Activated CD8-positive, alpha-beta T cell treated with anti-CD3 and anti-CD28 coated beads, Interleukin-2, amount 10 ng/mL, durations not matched to agents 7 days and 5 days (primary cell): ENCODE data around the gene TPRG1L. TPM values are rescaled to one million over a fixed set of nuclear protein-coding genes. Genes with fewer than 3 reads are reported as not detected.
"Not testable (repeated sequence)": the region's sequence is repeated elsewhere in the genome, so short reads cannot be mapped to it uniquely, and the experiment has no call there.

Source experiments
- ATAC-seq: fragments of 150-1000 bp; cut with Tn5 transposase; one replicate; pipeline ENCODE4 v1.10.0; 2021; ENCODE audit warnings: moderate library complexity
- CTCF ChIA-PET: fragments of 350-600 bp; sonication (Branson Sonifier 250); formaldehyde crosslinking; loops from one replicate; lab custom pipeline; 2021; ENCODE audit warnings: antibody characterized with exemption; lab: Charles Lee
- POLR2A ChIA-PET: fragments of 350-600 bp; sonication (Branson Sonifier 250); formaldehyde crosslinking; loops from one replicate; lab custom pipeline; 2021; ENCODE audit warnings: antibody characterized with exemption; lab: Charles Lee
- DNase-seq: peaks from one replicate; pipeline ENCODE4 v3.0.0-alpha.2; 2020
- H3K27ac Mint-ChIP-seq: one replicate; pipeline ENCODE4 v1.8.0; 2021; ENCODE audit warnings: mild to moderate bottlenecking, mixed read lengths
- H3K27me3 Mint-ChIP-seq: one replicate; pipeline ENCODE4 v1.8.0; 2021; ENCODE audit warnings: low read depth, mixed read lengths
- H3K36me3 Mint-ChIP-seq: one replicate; pipeline ENCODE4 v1.8.0; 2021; ENCODE audit warnings: low read depth, mixed read lengths
- H3K4me1 Mint-ChIP-seq: one replicate; pipeline ENCODE4 v1.8.0; 2021; ENCODE audit warnings: low read depth, mixed read lengths
- H3K4me3 Mint-ChIP-seq: one replicate; pipeline ENCODE4 v1.8.0; 2021; ENCODE audit warnings: mild to moderate bottlenecking, mixed read lengths
- H3K9me3 Mint-ChIP-seq: one replicate; pipeline ENCODE4 v1.8.0; 2022; ENCODE audit warnings: mixed read lengths; ENCODE audit not compliant: insufficient read depth
- total RNA-seq, 2 experiments: library from RNA; stranded (reverse); gene quantifications; one replicate each; pipeline ENCODE4 v1.2.3, GENCODE V29; 2021

Gene TPRG1L
- total RNA-seq: 10 to 100 TPM in 1 of 2 experiments, 1 to 10 TPM in 1; 9.9 to 10.0 TPM

- ATAC-seq (peak; percentile 95), DNase-seq (peak; percentile 98)
- H3K27me3 Mint-ChIP-seq: peaks cover 8% of the 10 kb centered on the region
- POLR2A ChIA-PET: interaction anchor here (0.7 kb wide), 1 partner anchor 171 kb away, joined by 3 read pairs; no protein-coding TSS in a partner anchor
- peaks cover 26% of the 10 kb centered on the region for H3K4me1 Mint-ChIP-seq
- H3K36me3 Mint-ChIP-seq: peaks cover 5% of the 10 kb centered on the region
- peak within 1 kb of the TSS; percentile 92 for H3K4me3 Mint-ChIP-seq
- no peaks in the 10 kb centered on the region for H3K9me3 Mint-ChIP-seq
- peak within 1 kb of the TSS; percentile 93 for H3K27ac Mint-ChIP-seq
- CTCF ChIA-PET: interaction anchor here (0.9 to 1.8 kb wide), 2 partner anchors 133 to 172 kb away, joined by 3 to 6 read pairs; no protein-coding TSS in a partner anchor
Measured at GRCh38 chr1:3624200-3625136, at the start of gene TPRG1L. TPRG1L (plus strand) TSS chr1:3625015; CDS start chr1:3625073, 58 bp downstream.

- H3K36me3 Mint-ChIP-seq, ATAC-seq, H3K27ac Mint-ChIP-seq, H3K9me3 Mint-ChIP-seq, CTCF ChIA-PET, H3K27me3 Mint-ChIP-seq, POLR2A ChIA-PET, H3K4me3 Mint-ChIP-seq, H3K4me1 Mint-ChIP-seq, DNase-seq: not testable (repeated sequence)
Measured at GRCh38 chr1:3575515-3575914, 49.3 kb upstream of the TPRG1L start.

- Mint-ChIP-seq H3K4me1 (no peaks in the 10 kb centered on the region), H3K27ac (no peak overlapping the region), H3K27me3 (no peaks in the 10 kb centered on the region), H3K4me3 (no peak overlapping the region), H3K9me3 (no peaks in the 10 kb centered on the region), H3K36me3 (no peaks in the 10 kb centered on the region)
- ChIA-PET CTCF (interaction anchor here (1.2 kb wide), 1 partner anchor 43 kb away, joined by 3 read pairs; no protein-coding TSS in a partner anchor), POLR2A (no interaction called here)
- ATAC-seq: no peak
- DNase-seq: no peak
Measured at GRCh38 chr1:3575993-3576392, 48.8 kb upstream of the TPRG1L start.

- CTCF ChIA-PET: interaction anchor here (1.2 kb wide), 1 partner anchor 42 kb away, joined by 3 read pairs; no protein-coding TSS in a partner anchor
- H3K27me3 Mint-ChIP-seq: no peaks in the 10 kb centered on the region
- DNase-seq (no peak), ATAC-seq (no peak)
- H3K9me3 Mint-ChIP-seq: no peaks in the 10 kb centered on the region
- no peaks in the 10 kb centered on the region for H3K4me1 Mint-ChIP-seq
- no peaks in the 10 kb centered on the region for H3K36me3 Mint-ChIP-seq
- H3K27ac Mint-ChIP-seq: no peak overlapping the region
- POLR2A ChIA-PET: no interaction called here
- no peak overlapping the region for H3K4me3 Mint-ChIP-seq
Measured at GRCh38 chr1:3577300-3577699, 47.5 kb upstream of the TPRG1L start.

DNA sequence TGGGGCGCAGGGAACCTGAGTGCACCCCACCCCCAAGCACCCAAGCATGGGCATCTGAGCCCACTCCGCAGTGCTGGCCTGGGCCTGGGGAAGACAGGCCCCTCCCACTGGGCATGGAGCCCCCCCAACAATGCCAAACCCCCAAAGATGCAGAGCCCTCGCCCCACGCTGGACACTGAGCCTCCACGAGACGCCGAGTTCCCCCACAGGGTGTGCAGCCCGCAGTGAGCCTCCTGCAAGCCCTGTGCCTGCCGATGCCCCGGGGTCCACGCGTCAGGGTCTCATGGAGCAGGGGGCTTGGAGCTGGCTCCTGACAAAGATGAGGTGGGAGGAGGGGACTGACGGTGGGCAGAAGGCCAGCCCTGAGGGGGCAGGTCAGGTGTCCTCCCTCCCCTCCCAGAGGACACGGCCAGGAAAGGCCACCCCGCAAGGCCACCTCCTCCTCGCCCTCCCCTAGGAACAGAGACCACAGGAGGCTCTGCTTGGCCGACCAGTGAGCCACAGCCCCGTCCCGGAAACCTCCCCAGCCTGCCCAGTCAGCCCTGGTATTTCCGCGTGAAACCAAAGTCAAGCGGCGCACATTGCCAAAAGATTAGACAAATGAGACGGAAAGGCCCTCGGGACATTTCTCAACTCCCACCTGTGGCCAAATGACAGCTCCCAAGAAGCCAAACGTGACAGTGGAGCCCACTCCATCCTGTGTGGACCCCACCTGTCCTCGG lies 46.9 kb upstream of the TPRG1L start:
- ChIA-PET POLR2A (interaction anchor here (0.6 kb wide), 1 partner anchor 76 kb away, joined by 3 read pairs; no protein-coding TSS in a partner anchor), CTCF (no interaction called here)
- no peak overlapping the region for H3K27ac Mint-ChIP-seq
- H3K9me3 Mint-ChIP-seq: no peaks in the 10 kb centered on the region
- DNase-seq: no peak
- no peak for ATAC-seq
- H3K36me3 Mint-ChIP-seq: no peaks in the 10 kb centered on the region
- H3K27me3 Mint-ChIP-seq: no peaks in the 10 kb centered on the region
- H3K4me1 Mint-ChIP-seq: no peaks in the 10 kb centered on the region
- H3K4me3 Mint-ChIP-seq: no peak overlapping the region

- ChIA-PET CTCF (no interaction called here), POLR2A (interaction anchor here (0.6 kb wide), 1 partner anchor 75 kb away, joined by 3 read pairs; no protein-coding TSS in a partner anchor)
- Mint-ChIP-seq H3K27ac (no peak overlapping the region), H3K4me3 (no peak overlapping the region), H3K36me3 (no peaks in the 10 kb centered on the region), H3K4me1 (no peaks in the 10 kb centered on the region), H3K27me3 (no peaks in the 10 kb centered on the region), H3K9me3 (no peaks in the 10 kb centered on the region)
- ATAC-seq: no peak
- no peak for DNase-seq
Measured at GRCh38 chr1:3578433-3578805, 46.4 kb upstream of the TPRG1L start.

GRCh38 chr1:3578906-3579305 lies 45.9 kb upstream of the TPRG1L start:
- Mint-ChIP-seq H3K27me3 (no peaks in the 10 kb centered on the region), H3K4me3 (no peak overlapping the region), H3K36me3 (no peaks in the 10 kb centered on the region), H3K9me3 (no peaks in the 10 kb centered on the region), H3K27ac (no peak overlapping the region), H3K4me1 (no peaks in the 10 kb centered on the region)
- ATAC-seq (no peak), DNase-seq (no peak)
- CTCF ChIA-PET: no interaction called here
- POLR2A ChIA-PET: no interaction called here

DNA sequence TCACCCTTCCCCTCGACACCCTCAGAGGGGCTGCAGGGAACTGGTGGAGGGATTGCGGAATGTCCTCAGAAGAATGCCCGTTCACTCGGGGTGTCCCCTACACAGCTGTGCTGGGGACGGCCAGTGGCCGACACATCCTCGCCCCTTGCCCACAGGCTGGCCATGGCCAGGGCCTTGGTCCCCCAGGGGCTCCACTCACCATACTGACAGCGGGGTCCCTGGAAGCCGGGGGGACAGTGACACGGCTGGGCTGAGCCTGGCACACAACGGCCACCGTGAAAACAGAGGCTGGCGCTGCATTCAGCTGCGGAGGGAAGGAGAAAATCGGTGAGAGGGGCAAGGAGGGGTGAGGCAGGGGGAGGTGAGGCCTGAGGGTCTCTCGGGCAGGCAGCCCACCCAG lies 45.2 kb upstream of the TPRG1L start:
- CTCF ChIA-PET: no interaction called here
- no peak for ATAC-seq
- no peaks in the 10 kb centered on the region for H3K36me3 Mint-ChIP-seq

DNA sequence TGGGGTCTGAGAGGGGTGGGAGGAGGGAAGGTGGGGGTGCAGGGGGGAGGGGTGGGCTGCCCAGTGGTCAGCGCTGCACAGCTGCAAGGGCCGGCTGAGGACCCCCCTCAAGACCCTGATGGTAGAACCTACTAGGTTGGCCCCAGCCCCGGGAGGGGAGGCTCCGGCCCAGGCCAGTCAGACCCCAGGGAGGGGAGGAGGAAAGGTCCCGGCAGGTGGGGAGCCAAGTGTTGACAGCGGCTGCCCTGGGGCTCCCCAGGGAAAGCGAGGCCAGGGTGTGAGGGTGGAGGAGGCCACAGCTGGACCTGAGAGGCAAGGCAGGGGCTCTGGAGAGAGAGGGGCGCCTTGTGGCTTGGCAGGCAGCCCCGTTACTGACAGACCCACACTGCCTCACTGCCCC lies 44.6 kb upstream of the TPRG1L start:
- Mint-ChIP-seq H3K36me3 (no peaks in the 10 kb centered on the region), H3K9me3 (no peaks in the 10 kb centered on the region), H3K4me3 (no peak overlapping the region), H3K4me1 (no peaks in the 10 kb centered on the region), H3K27me3 (no peaks in the 10 kb centered on the region), H3K27ac (no peak overlapping the region)
- ChIA-PET CTCF (no interaction called here), POLR2A (no interaction called here)
- DNase-seq: no peak
- no peak for ATAC-seq

More for the DNA sequence above, 45.2 kb upstream of the TPRG1L start:
- H3K4me3 Mint-ChIP-seq: no peak overlapping the region
- POLR2A ChIA-PET: no interaction called here
- no peaks in the 10 kb centered on the region for H3K9me3 Mint-ChIP-seq
- no peak for DNase-seq
- H3K27me3 Mint-ChIP-seq: no peaks in the 10 kb centered on the region
- no peaks in the 10 kb centered on the region for H3K4me1 Mint-ChIP-seq
- no peak overlapping the region for H3K27ac Mint-ChIP-seq

DNA sequence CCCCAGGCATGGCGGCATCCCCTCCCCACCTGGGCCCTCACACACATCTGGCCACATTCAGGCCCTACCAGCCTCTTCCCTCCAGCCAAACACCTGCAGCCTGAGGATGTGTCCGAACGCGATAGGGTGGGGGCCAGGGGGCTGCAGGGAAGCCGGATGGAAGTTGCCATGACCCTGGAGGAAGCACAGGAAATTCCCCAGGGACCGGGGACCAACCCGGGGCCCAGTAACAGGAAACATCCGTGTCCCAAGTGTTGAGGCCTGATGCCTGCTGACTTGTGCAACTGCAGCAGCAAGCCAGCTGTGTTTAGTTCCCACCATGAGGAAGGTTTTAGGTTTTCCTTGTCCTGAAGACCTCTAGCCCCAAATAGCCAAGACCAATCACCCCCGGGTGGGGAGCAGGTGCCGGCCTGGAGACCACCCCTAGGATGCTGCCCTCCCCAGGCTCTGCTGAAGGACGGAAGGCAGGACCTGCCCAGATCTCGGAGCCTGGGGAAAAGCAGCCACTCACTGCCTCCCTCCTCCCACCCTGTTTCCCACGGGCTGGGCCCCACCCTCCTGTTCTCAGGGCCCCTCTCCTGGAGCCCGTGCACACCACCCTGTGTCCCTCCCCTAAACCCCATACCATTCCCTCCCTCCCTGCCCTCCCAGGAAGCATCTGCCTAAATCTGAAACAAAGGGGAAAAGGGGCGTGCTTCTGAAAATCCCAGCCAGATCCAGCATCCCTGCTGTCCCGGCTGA lies 43.3 kb upstream of the TPRG1L start:
- ChIA-PET POLR2A (no interaction called here), CTCF (no interaction called here)
- H3K27me3 Mint-ChIP-seq: no peaks in the 10 kb centered on the region
- ATAC-seq: no peak
- no peak overlapping the region for H3K27ac Mint-ChIP-seq
- H3K9me3 Mint-ChIP-seq: no peaks in the 10 kb centered on the region
- H3K4me3 Mint-ChIP-seq: no peak overlapping the region
- H3K36me3 Mint-ChIP-seq: no peaks in the 10 kb centered on the region
- DNase-seq: no peak
- H3K4me1 Mint-ChIP-seq: no peaks in the 10 kb centered on the region

DNA sequence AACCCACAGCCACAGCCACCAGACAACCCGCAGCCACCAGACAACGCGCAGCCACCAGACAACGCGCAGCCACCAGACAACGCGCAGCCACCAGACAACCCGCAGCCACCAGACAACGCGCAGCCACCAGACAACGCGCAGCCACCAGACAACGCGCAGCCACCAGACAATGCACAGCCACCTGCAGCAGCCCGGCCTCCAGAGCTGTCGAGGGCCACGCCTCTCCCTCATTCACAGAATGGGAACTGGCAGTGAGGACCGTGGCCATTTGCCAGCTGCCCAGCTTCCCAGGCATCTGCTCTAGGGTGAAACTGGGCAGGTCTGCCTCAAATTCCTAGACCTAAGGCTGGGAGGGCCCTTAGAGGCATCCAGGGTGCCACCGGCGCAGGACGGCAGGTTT lies 41.1 kb upstream of the TPRG1L start:
- ATAC-seq, DNase-seq, H3K36me3 Mint-ChIP-seq, POLR2A ChIA-PET, CTCF ChIA-PET, H3K27ac Mint-ChIP-seq, H3K9me3 Mint-ChIP-seq, H3K27me3 Mint-ChIP-seq, H3K4me3 Mint-ChIP-seq, H3K4me1 Mint-ChIP-seq: not testable (repeated sequence)
